ENCODE data around the gene SLC30A5.

The SLC30A5 gene

DNA sequence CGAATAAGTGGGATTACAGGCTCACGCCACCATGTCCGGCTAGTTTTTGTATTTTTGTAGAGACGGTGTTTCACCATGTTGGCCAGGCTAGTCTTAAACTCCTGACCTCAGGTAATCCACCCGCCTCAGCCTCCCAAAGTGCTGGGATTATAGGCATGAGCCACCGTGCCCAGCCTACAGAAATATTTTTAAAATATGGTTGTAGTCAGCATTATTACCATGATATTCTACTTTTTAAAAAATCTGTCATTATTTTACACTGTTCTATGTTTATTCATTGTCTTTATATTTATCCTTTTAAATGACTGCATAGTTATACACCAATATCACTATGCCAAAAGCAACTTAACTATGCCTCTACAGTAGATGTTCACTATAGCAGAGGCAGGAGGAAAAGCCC, 41.6 kb upstream of the SLC30A5 start:
- TF ChIP-seq, protein P1, sequence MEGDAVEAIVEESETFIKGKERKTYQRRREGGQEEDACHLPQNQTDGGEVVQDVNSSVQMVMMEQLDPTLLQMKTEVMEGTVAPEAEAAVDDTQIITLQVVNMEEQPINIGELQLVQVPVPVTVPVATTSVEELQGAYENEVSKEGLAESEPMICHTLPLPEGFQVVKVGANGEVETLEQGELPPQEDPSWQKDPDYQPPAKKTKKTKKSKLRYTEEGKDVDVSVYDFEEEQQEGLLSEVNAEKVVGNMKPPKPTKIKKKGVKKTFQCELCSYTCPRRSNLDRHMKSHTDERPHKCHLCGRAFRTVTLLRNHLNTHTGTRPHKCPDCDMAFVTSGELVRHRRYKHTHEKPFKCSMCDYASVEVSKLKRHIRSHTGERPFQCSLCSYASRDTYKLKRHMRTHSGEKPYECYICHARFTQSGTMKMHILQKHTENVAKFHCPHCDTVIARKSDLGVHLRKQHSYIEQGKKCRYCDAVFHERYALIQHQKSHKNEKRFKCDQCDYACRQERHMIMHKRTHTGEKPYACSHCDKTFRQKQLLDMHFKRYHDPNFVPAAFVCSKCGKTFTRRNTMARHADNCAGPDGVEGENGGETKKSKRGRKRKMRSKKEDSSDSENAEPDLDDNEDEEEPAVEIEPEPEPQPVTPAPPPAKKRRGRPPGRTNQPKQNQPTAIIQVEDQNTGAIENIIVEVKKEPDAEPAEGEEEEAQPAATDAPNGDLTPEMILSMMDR (IDR thresholded peaks at IDR 0.05; ENCODE audit: insufficient read depth, low read depth, low read length, missing control alignments): no peak
- no peak for DNase-seq (ENCODE audit: low read depth)
- H3K4me3 ChIP-seq (ENCODE audit: low read length): no peak overlapping the region

DNA sequence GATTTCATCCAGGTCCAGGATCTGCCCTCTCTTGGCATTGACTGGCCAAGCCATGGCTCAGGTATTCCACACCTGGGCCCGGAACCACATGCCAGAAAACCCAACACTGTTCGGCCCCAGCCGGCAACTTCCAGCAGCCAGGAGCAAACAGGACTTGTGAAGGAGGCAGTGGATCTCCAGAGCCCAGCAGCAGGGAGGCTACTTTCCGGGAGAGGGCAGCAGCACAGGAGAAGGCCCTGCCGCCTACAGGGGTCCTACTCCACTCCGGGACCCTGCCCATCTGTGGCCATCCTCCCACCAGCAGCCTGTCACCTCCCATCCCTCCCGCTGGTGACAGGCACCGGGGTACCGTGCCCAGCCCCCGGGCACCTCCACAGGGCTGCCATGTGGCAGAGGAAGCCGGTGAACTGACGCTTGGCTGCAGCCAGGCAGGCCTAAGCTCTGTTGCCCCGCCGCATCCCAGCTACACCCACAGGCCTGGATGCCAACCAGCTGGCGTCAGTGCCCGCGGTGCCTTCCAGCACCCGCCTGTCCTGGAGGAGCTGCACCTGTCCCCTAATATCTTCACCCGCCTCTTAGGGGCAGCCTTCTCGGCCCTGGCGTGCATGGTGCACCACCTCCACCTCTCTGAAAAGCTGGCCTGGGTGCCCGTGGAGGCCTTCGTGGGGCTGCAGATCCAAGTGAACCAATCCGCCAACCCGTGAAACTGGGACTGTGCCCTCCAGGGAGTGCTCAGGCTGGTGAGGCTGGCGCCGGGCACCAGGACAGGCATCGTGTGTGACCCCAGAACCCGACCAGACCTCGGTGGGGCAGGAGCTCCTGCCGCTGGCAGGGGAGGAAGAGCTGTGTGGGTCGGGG, 18.9 kb upstream of the SLC30A5 start:
- no peak for DNase-seq (ENCODE audit: low read depth)
- TF ChIP-seq, protein P1 (IDR thresholded peaks at IDR 0.05; ENCODE audit: insufficient read depth, low read depth, low read length, missing control alignments): no peak
- no peak overlapping the region for H3K4me3 ChIP-seq (ENCODE audit: low read length)

DNA sequence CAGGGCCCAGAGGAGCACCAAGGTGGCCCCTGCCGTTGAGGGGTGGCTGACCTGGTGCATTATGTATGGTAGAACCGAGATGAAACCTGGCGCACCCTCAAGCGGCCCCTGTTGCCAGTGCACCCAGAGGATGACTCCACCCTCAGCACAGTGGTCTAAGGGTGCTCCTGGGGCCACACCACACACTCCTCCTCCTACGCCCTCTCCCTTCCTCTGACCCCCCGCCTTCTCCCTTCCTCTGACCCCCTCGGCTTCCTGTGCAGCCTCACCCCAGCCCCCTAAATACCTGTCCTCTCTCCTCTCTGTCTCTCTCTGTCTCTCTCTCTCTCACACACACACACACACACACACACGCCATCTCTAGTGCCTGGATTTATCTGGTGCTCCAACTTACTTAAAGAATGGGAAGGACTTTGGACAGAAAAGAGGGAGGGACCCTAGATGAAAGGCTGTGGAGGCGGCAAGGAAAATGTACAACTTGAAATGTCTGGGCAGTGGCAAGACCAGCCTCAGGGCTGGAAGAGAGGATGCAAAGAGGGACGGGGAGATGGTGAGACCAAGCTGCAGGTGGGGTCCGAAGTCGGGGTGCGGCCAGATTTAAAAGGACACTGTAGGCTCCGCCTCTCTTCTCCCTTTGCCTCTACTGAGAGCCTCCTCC, 18.2 kb upstream of the SLC30A5 start:
- no peak for DNase-seq (ENCODE audit: low read depth)
- no peak overlapping the region for H3K4me3 ChIP-seq (ENCODE audit: low read length)
- TF ChIP-seq, protein P1 (IDR thresholded peaks at IDR 0.05; ENCODE audit: insufficient read depth, low read depth, low read length, missing control alignments): no peak

DNA sequence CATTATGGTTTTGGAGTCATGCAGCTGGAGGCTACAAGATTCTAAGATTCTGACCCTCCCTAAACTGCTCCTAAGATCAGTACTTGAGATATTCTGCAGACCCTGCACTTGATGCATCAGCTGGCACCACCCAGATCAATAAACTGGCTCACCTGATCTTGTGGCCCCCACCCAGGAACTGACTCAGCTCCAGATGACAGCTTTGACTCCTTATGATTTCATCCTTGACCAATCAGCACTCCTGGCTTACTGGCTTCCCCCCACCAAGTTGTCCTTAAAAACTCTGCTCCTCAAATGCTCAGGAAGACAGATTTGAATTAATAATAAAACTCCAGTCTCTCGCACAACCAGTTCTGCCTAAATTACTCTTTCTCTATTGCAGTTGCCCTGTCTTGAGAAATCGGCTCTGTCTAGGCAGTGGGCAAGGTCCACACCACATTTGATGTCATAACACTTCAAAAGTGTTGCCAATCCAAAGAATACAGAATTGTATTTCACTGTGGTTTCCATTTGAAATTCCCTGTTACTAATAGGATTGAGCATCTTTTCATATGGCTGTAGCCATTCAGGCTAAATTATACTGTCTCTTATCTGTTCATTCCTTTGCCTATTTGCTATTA, 14.8 kb upstream of the SLC30A5 start:
- TF ChIP-seq, protein P1 (IDR thresholded peaks at IDR 0.05; ENCODE audit: insufficient read depth, low read depth, low read length, missing control alignments): no peak
- H3K4me3 ChIP-seq (ENCODE audit: low read length): no peak overlapping the region
- DNase-seq (ENCODE audit: low read depth): peak; percentile 41

DNA sequence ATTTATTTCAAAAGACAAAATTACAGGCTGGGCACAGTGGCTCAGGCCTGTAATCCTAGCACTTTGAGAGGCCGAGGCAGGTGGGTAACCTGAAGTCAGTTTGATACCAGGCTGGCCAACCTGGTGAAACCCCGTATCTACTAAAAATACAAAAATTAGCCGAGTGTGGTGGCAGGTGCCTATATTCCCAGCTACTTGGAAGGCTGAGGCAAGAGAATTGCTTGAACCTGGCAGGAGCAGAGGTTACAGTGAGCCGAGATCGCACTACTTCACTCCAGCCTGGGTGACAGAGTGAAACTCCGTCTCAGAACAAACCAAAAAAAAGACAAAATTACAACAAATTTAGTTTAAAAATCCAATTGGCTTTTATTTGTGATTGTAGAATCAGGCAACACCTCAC, 14.3 kb upstream of the SLC30A5 start:
- TF ChIP-seq, protein P1 (IDR thresholded peaks at IDR 0.05; ENCODE audit: insufficient read depth, low read depth, low read length, missing control alignments): no peak
- DNase-seq (ENCODE audit: low read depth): no peak

DNA sequence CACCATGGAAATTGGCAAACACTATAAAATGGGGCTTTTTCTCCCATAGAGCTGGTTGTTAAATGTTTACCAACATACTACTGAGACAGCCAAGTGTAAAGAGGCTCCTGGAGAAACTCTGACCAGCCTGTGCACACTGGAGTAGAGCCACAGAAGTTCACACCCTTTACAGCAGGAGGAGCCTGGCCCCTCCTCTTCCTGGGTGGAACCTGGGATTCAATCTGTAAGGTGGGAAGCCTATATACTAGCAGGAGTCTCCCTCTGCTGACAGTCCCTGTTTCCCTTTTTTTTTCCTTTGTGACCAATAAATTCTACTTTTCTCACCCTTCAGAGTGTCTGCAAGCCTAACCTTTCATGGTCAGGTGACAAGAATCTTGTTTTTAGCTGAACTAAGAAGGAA, 10.4 kb upstream of the SLC30A5 start:
- TF ChIP-seq, protein P1 (IDR thresholded peaks at IDR 0.05; ENCODE audit: insufficient read depth, low read depth, low read length, missing control alignments): peak; percentile 27
- peak; percentile 58 for DNase-seq (ENCODE audit: low read depth)
- H3K4me3 ChIP-seq (ENCODE audit: low read length): no peak overlapping the region

More for the DNA sequence above, 14.3 kb upstream of the SLC30A5 start:
- no peak overlapping the region for H3K4me3 ChIP-seq (ENCODE audit: low read length)
